Lower leg skin (tissue), 4 donors: ENCODE measurements around the gene DPM1. TPM values are rescaled to one million over a fixed set of nuclear protein-coding genes. Genes with fewer than 3 reads are reported as not detected.
A peak's percentile ranks its signal among the peaks of the same experiment; 100 is the strongest.

ENCODE experiments used
- DNase-seq, 2 donors: peaks; one replicate each; pipeline ENCODE4 v3.0.0-alpha.2; 2019; ENCODE audit warnings: low spot score in 2 of 2
- H3K4me3 ChIP-seq: fragments of 200-600 bp; sonication (generic); 2 replicates; pipeline ENCODE4 v1.5.1; 2017; ENCODE audit warnings: mild to moderate bottlenecking, low read depth; ENCODE audit not compliant: poor library complexity, severe bottlenecking
- POLR2A ChIP-seq, 2 donors: fragments of 450-650 bp; IDR thresholded peaks; one replicate each; pipeline ENCODE4 v1.6.1; 2016 to 2017; ENCODE audit warnings: antibody characterized with exemption in 2 of 2, mild to moderate bottlenecking in 1 of 2, moderate library complexity in 1 of 2
- WGBS, 2 donors: methylation state at CpG; one replicate each; pipeline ENCODE4 v1.1.5; 2018; 5-methylcytosine and 5-hydroxymethylcytosine counted together
- intact Hi-C: fragments of 100-400 bp; cut with DNase I; formaldehyde crosslinking; loops from one replicate; pipeline ENCODE4 v1.15.0; 2023; ENCODE audit warnings: low total_unique reads
- total RNA-seq, 4 donors: library from RNA; depleted of rRNA; stranded (reverse); fragments of >200 nt; gene quantifications; one replicate each; pipeline ENCODE4 v1.1.0, GENCODE V29; 2016
- TF ChIP-seq, protein P1 (sequence below), 3 donors: fragments of 450-650 bp; IDR thresholded peaks; one replicate each; pipeline ENCODE4 v1.5.1; 2016; ENCODE audit warnings: antibody characterized with exemption in 3 of 3, mild to moderate bottlenecking in 3 of 3, moderate library complexity in 2 of 3

Gene DPM1
- total RNA-seq, 4 donors from 2014 or later, result 38.8 to 79.6 (median 49.7) TPM

DNA sequence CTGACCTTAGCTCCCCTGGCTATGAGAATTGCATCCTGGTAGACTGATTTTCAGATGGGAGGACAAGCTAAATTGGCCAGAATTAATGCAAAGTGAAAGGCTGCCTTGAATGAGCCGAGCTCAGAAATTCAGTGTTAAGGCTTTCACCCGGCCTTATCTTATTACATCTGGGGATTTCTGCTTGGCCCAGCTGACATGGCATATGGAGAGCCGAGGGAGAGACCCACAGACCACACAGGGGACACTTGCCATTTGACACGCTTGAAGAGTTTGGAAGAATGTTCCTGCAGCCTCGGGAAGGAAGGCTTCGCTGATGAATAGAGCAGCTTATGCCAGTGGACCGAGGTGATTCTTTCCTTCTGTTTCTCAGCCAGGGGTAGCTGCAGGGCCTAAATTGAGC, 9.3 kb upstream of the DPM1 start:
- TF ChIP-seq, protein P1, sequence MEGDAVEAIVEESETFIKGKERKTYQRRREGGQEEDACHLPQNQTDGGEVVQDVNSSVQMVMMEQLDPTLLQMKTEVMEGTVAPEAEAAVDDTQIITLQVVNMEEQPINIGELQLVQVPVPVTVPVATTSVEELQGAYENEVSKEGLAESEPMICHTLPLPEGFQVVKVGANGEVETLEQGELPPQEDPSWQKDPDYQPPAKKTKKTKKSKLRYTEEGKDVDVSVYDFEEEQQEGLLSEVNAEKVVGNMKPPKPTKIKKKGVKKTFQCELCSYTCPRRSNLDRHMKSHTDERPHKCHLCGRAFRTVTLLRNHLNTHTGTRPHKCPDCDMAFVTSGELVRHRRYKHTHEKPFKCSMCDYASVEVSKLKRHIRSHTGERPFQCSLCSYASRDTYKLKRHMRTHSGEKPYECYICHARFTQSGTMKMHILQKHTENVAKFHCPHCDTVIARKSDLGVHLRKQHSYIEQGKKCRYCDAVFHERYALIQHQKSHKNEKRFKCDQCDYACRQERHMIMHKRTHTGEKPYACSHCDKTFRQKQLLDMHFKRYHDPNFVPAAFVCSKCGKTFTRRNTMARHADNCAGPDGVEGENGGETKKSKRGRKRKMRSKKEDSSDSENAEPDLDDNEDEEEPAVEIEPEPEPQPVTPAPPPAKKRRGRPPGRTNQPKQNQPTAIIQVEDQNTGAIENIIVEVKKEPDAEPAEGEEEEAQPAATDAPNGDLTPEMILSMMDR (IDR thresholded peaks at IDR 0.05), result no peak
- no peak for TF ChIP-seq POLR2A (IDR thresholded peaks at IDR 0.05)
- H3K4me3 ChIP-seq, result no peak overlapping the region
- intact Hi-C loops, result no loop called here
- no peak for DNase-seq
- WGBS, 2 donors, result 47 to 50% methylated on average over 7 of the region's 7 CpGs

DNA sequence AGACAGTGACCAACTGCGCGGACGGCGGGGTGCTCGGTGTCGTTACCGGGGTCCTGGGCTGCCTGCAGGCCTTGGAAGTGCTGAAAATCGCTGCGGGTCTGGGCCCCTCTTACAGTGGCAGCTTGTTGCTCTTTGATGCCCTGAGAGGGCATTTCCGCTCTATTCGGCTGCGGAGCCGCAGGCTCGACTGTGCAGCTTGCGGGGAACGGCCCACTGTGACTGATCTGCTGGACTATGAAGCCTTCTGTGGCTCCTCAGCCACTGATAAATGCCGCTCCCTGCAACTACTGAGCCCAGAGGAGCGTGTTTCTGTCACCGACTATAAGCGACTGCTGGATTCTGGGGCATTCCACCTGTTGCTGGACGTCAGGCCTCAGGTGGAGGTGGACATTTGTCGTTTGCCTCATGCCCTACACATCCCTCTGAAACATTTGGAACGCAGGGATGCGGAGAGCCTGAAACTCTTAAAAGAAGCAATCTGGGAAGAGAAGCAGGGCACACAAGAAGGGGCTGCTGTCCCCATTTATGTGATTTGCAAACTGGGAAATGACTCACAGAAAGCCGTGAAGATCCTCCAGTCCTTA, 1.3 kb upstream of the DPM1 start:
- H3K4me3 ChIP-seq, result peak overlapping the region; percentile 95
- 57 to 62% methylated on average over 25 of the region's 25 CpGs for WGBS, 2 donors
- TF ChIP-seq POLR2A (IDR thresholded peaks at IDR 0.05), result no peak
- TF ChIP-seq, protein P1 (IDR thresholded peaks at IDR 0.05), result no peak
- no peak for DNase-seq
- intact Hi-C loops, result no loop called here

DNA sequence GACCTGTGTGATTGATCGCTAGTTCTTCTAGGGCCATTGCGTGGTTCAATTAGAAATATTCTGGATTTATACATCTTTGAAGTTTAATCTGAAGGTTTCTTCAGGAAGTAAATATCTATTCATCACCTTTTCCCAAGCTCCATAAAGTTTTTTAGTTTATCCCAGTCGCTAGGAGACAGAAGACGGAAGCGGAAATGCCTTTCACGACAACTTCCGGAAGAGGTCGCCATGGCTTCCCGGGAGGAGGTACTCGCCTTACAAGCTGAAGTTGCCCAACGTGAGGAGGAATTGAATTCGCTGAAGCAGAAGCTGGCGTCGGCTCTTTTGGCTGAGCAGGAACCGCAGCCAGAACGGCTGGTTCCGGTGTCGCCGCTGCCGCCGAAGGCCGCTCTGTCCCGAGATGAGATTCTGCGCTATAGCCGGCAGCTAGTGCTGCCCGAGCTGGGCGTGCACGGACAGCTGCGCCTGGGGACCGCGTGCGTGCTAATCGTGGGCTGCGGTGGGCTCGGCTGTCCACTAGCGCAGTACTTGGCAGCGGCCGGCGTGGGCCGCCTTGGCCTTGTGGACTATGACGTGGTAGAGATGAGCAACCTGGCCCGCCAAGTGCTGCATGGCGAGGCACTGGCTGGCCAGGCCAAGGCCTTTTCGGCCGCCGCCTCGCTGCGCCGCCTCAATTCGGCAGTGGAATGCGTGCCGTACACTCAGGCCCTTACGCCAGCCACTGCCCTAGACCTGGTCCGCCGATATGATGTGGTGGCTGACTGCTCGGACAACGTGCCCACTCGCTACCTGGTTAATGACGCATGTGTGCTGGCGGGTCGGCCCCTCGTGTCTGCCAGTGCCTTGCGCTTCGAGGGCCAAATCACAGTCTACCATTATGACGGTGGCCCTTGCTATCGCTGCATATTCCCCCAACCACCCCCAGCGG, 547 bp upstream of the DPM1 start, which contains the start of gene MOCS3:
Gene MOCS3 (plus strand): TSS at position 204 of the 928 bp plus-strand sequence. CDS start 25 bp downstream, at position 229.
- H3K4me3 ChIP-seq, result peak within 1 kb of the TSS; percentile 95
- DNase-seq, result peak; percentile 84 to 96
- intact Hi-C loops, result no loop called here
- TF ChIP-seq, protein P1 (IDR thresholded peaks at IDR 0.05), result no peak
- no peak for TF ChIP-seq POLR2A (IDR thresholded peaks at IDR 0.05)
- 2 to 3% methylated on average over 37 to 44 of the region's 67 CpGs for WGBS, 2 donors

DNA sequence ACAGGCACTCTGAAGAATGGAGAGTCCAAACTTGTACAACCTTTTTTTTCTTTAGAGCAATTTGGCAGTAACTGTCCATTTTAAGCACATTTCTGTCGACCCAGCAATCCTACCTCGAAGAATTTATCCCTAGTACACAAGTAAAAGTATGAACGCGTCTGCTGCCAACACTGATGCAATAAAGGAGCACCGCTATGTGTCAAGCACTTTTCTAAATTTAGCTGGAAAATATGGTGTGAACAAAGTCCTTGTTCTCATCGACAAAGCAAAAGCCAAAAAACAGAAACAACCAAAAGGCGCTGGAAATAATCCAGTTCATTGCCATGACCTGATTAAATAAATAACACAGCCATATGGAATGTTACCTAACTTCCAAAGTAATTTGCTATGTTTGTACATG, 1.1 kb downstream of the DPM1 start:
- WGBS, 2 donors, result 9 to 13% methylated on average over 7 of the region's 7 CpGs

DNA sequence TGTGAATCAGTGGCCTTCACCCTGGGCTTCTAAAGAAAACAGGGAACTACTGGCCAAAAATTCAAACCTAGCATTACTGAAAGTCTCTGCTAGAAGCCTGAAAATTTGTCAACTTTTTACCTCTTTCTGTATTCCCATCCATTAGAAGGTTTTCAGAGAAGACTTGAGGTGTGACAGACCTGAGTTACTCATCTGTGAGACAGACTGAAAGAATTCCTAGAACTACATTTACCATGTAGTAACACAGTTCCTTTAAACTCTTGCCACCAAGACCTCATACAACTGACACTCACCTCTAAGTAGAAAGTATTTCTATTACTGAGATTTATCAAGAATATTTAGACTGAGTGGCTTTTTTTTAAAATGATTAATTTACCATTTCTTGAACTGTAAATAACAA, 4.5 kb downstream of the DPM1 start:
- no peak overlapping the region for H3K4me3 ChIP-seq
- no peak for DNase-seq
- no peak for TF ChIP-seq POLR2A (IDR thresholded peaks at IDR 0.05)
- TF ChIP-seq, protein P1 (IDR thresholded peaks at IDR 0.05), result no peak
- intact Hi-C loops, result no loop called here

More for the DNA sequence above, 1.1 kb downstream of the DPM1 start:
- intact Hi-C loops, result no loop called here
- no peak for DNase-seq
- TF ChIP-seq POLR2A (IDR thresholded peaks at IDR 0.05), result no peak
- TF ChIP-seq, protein P1 (IDR thresholded peaks at IDR 0.05), result no peak
- peak overlapping the region; percentile 95 for H3K4me3 ChIP-seq
